ENCODE results near the gene ALG3.

The ALG3 gene

GRCh38 chr3:184261270-184261853 is 12.6 kb upstream of the ALG3 start, which contains the start of gene CAMK2N2:
CAMK2N2 (minus strand) TSS chr3:184261553; CDS start chr3:184261285, 268 bp downstream.
- peak within 1 kb of the TSS; percentile 57 for H3K4me3 ChIP-seq (ENCODE audit: low read length)
- no peak for DNase-seq (ENCODE audit: low read depth, low spot score)

- no peak for DNase-seq (ENCODE audit: low read depth, low spot score)
- peak overlapping the region; percentile 57 for H3K4me3 ChIP-seq (ENCODE audit: low read length)
Measured at GRCh38 chr3:184260724-184261269, 12.0 kb upstream of the ALG3 start.

GRCh38 chr3:184259878-184260723 is 11.3 kb upstream of the ALG3 start:
- DNase-seq (ENCODE audit: low read depth, low spot score) = no peak
- H3K4me3 ChIP-seq (ENCODE audit: low read length) = peak overlapping the region; percentile 57

GRCh38 chr3:184259396-184259877 is 10.7 kb upstream of the ALG3 start:
- no peak for DNase-seq (ENCODE audit: low read depth, low spot score)
- H3K4me3 ChIP-seq (ENCODE audit: low read length) = no peak overlapping the region

GRCh38 chr3:184258926-184259325 is 10.2 kb upstream of the ALG3 start:
- DNase-seq (ENCODE audit: low read depth, low spot score) = no peak
- no peak overlapping the region for H3K4me3 ChIP-seq (ENCODE audit: low read length)

GRCh38 chr3:184257083-184257915 is 8.5 kb upstream of the ALG3 start:
- H3K4me3 ChIP-seq (ENCODE audit: low read length) = no peak overlapping the region
- DNase-seq (ENCODE audit: low read depth, low spot score) = no peak

- no peak overlapping the region for H3K4me3 ChIP-seq (ENCODE audit: low read length)
- DNase-seq (ENCODE audit: low read depth, low spot score) = no peak
Measured at GRCh38 chr3:184255291-184256039, 6.7 kb upstream of the ALG3 start.

- H3K4me3 ChIP-seq (ENCODE audit: low read length) = peak overlapping the region; percentile 71
- peak; percentile 90 for DNase-seq (ENCODE audit: low read depth, low spot score)
Measured at GRCh38 chr3:184250167-184250828, 1.5 kb upstream of the ALG3 start.

GRCh38 chr3:184249412-184250166 is 827 bp upstream of the ALG3 start, which contains the start of gene EEF1AKMT4:
EEF1AKMT4 (plus strand) TSS chr3:184249672; CDS start chr3:184249695, 23 bp downstream.
- peak; percentile 97 for DNase-seq (ENCODE audit: low read depth, low spot score)
- peak within 1 kb of the TSS; percentile 71 for H3K4me3 ChIP-seq (ENCODE audit: low read length)

GRCh38 chr3:184242297-184242685 is 6.5 kb downstream of the ALG3 start:
- H3K4me3 ChIP-seq (ENCODE audit: low read length) = no peak overlapping the region
- no peak for DNase-seq (ENCODE audit: low read depth, low spot score)

- no peak for DNase-seq (ENCODE audit: low read depth, low spot score)
- H3K4me3 ChIP-seq (ENCODE audit: low read length) = no peak overlapping the region
Measured at GRCh38 chr3:184241447-184242296, 7.1 kb downstream of the ALG3 start.

GRCh38 chr3:184241141-184241446 is 7.7 kb downstream of the ALG3 start:
- H3K4me3 ChIP-seq (ENCODE audit: low read length) = no peak overlapping the region

GRCh38 chr3:184240384-184241140 is 8.2 kb downstream of the ALG3 start:
- no peak overlapping the region for H3K4me3 ChIP-seq (ENCODE audit: low read length)
- DNase-seq (ENCODE audit: low read depth, low spot score) = no peak

More at GRCh38 chr3:184241141-184241446, 7.7 kb downstream of the ALG3 start:
- no peak for DNase-seq (ENCODE audit: low read depth, low spot score)

- no peak for DNase-seq (ENCODE audit: low read depth, low spot score)
- H3K4me3 ChIP-seq (ENCODE audit: low read length) = no peak overlapping the region
Measured at GRCh38 chr3:184239708-184240107, 9.1 kb downstream of the ALG3 start.

- no peak overlapping the region for H3K4me3 ChIP-seq (ENCODE audit: low read length)
- DNase-seq (ENCODE audit: low read depth, low spot score) = no peak
Measured at GRCh38 chr3:184239221-184239620, 9.5 kb downstream of the ALG3 start.

- no peak overlapping the region for H3K4me3 ChIP-seq (ENCODE audit: low read length)
- DNase-seq (ENCODE audit: low read depth, low spot score) = no peak
Measured at GRCh38 chr3:184238246-184238818, 10.4 kb downstream of the ALG3 start.

Measured in Jurkat, Clone E6-1 (cell line).